IMR-90 (cell line): Measurements from ENCODE around the gene TPO. TPM values are rescaled to one million over a fixed set of nuclear protein-coding genes. Genes with fewer than 3 reads are reported as not detected.

Source experiments
- ATAC-seq: fragments of 200-7000 bp; cut with Tn5 transposase; 2 replicates; pipeline ENCODE4 v1.9.1; 2020; ENCODE audit warnings: low read depth, mild to moderate bottlenecking, moderate library complexity
- BruUV-seq: library from RNA; stranded (reverse); fragments of 400-500 nt; replicated peaks from 2 replicates; lab custom pipeline; 2021; lab: Mats Ljungman, UMichigan
- CTCF ChIA-PET: fragments of 300-600 bp; formaldehyde crosslinking; extraction: SDS; loops from one replicate; lab custom pipeline; 2021; ENCODE audit warnings: antibody characterized with exemption; lab: Yijun Ruan, JAX
- POLR2A ChIA-PET: fragments of 300-600 bp; sonication (Branson Sonifier 250); formaldehyde crosslinking; loops from one replicate; lab custom pipeline; 2022; ENCODE audit warnings: antibody characterized with exemption; ENCODE audit not compliant: unreplicated experiment; lab: Charles Lee
- DNase-seq: peaks from one replicate; pipeline ENCODE4 v3.0.0; 2013
- H2AFZ ChIP-seq: replicated peaks from 2 replicates; pipeline ENCODE3; 2013; ENCODE audit warnings: low read length, mild to moderate bottlenecking; ENCODE audit not compliant: poor library complexity
- H2AK5ac ChIP-seq: 2 replicates; pipeline ENCODE4 v1.6.1; 2013; ENCODE audit warnings: low read depth, low read length, inconsistent platforms
- H2AK9ac ChIP-seq: replicated peaks from 2 replicates; pipeline ENCODE3; 2013; ENCODE audit warnings: mild to moderate bottlenecking, low read depth, low read length, moderate library complexity; ENCODE audit not compliant: poor library complexity
- H2BK120ac ChIP-seq: 2 replicates; pipeline ENCODE4 v1.6.1; 2013; ENCODE audit warnings: low read depth, low read length, inconsistent platforms
- H2BK15ac ChIP-seq: 3 replicates; pipeline ENCODE4 v1.6.1; 2013; ENCODE audit warnings: low read depth, low read length, inconsistent platforms
- H2BK20ac ChIP-seq: 2 replicates; pipeline ENCODE4 v1.6.1; 2013; ENCODE audit warnings: low read depth, mild to moderate bottlenecking, inconsistent platforms, low read length, moderate library complexity
- H2BK5ac ChIP-seq: 2 replicates; pipeline ENCODE4 v1.6.1; 2013; ENCODE audit warnings: mild to moderate bottlenecking, low read depth, low read length, inconsistent platforms; ENCODE audit not compliant: poor library complexity, severe bottlenecking
- H3K14ac ChIP-seq: replicated peaks from 2 replicates; pipeline ENCODE4 v1.6.1; 2013; ENCODE audit warnings: low read depth, low read length, inconsistent platforms
- H3K18ac ChIP-seq: 2 replicates; pipeline ENCODE4 v1.6.1; 2013; ENCODE audit warnings: low read depth, low read length, control low read depth
- H3K23ac ChIP-seq: 2 replicates; pipeline ENCODE4 v1.6.1; 2013; ENCODE audit warnings: low read depth, low read length, inconsistent platforms
- H3K27ac ChIP-seq: 2 replicates; pipeline ENCODE4 v1.5.1; 2013; ENCODE audit warnings: mild to moderate bottlenecking, control low read depth, low read length; ENCODE audit not compliant: insufficient read depth
- H3K27me3 ChIP-seq: 2 replicates; pipeline ENCODE4 v1.6.1; 2013; ENCODE audit warnings: low read length; ENCODE audit not compliant: control insufficient read depth, insufficient read depth
- H3K36me3 ChIP-seq: 2 replicates; pipeline ENCODE4 v1.6.1; 2013; ENCODE audit warnings: low read length, mixed read lengths; ENCODE audit not compliant: control insufficient read depth, insufficient read depth
- H3K4ac ChIP-seq: 2 replicates; pipeline ENCODE4 v1.6.1; 2013; ENCODE audit warnings: low read depth, low read length, inconsistent platforms
- H3K4me1 ChIP-seq: 2 replicates; pipeline ENCODE4 v1.6.1; 2013; ENCODE audit warnings: low read length, mixed read lengths; ENCODE audit not compliant: control insufficient read depth, insufficient read depth
- H3K4me2 ChIP-seq: 2 replicates; pipeline ENCODE4 v1.6.1; 2013; ENCODE audit warnings: low read depth, mild to moderate bottlenecking, control low read depth, low read length, moderate library complexity
- H3K4me3 ChIP-seq: 2 replicates; pipeline ENCODE4 v1.5.1; 2013; ENCODE audit warnings: low read depth, mild to moderate bottlenecking, control low read depth, low read length, moderate library complexity; ENCODE audit not compliant: insufficient read depth
- H3K56ac ChIP-seq: 2 replicates; pipeline ENCODE4 v1.6.1; 2013; ENCODE audit warnings: low read length, inconsistent platforms; ENCODE audit not compliant: insufficient read depth; ENCODE audit errors: extremely low read depth
- H3K79me1 ChIP-seq, 2 experiments: 2 replicates each; pipeline ENCODE4 v1.6.1; 2013; ENCODE audit warnings: low read length in 2 of 2, inconsistent platforms in 1 of 2, low read depth in 1 of 2
- H3K9ac ChIP-seq: 2 replicates; pipeline ENCODE4 v1.6.1; 2013; ENCODE audit warnings: low read depth, low read length, control low read depth
- H3K9me1 ChIP-seq: 2 replicates; pipeline ENCODE4 v1.6.1; 2013; ENCODE audit warnings: low read length, inconsistent platforms; ENCODE audit not compliant: insufficient read depth
- H3K9me3 ChIP-seq: 2 replicates; pipeline ENCODE4 v1.6.1; 2013; ENCODE audit warnings: low read length; ENCODE audit not compliant: control insufficient read depth, insufficient read depth
- H4K20me1 ChIP-seq: 2 replicates; pipeline ENCODE4 v1.6.1; 2013; ENCODE audit warnings: low read length, inconsistent platforms; ENCODE audit not compliant: insufficient read depth
- H4K5ac ChIP-seq: 2 replicates; pipeline ENCODE4 v1.6.1; 2013; ENCODE audit warnings: mild to moderate bottlenecking, low read depth, low read length, control low read depth
- H4K8ac ChIP-seq, 2 experiments: 2 replicates each; pipeline ENCODE4 v1.6.1; 2013; ENCODE audit warnings: low read depth in 2 of 2, low read length in 2 of 2, control low read depth in 1 of 2, inconsistent platforms in 1 of 2
- H4K91ac ChIP-seq: 2 replicates; pipeline ENCODE4 v1.6.1; 2013; ENCODE audit warnings: low read depth, low read length, inconsistent platforms; ENCODE audit not compliant: insufficient read depth
- BHLHE40 ChIP-seq: fragments of 150-350 bp; IDR thresholded peaks from 2 replicates; pipeline ENCODE4 v1.6.1; 2016; ENCODE audit warnings: mild to moderate bottlenecking, low read depth, low read length
- CEBPB ChIP-seq: IDR thresholded peaks from 2 replicates; pipeline ENCODE4 v1.6.1; 2012; ENCODE audit warnings: low read depth, low read length, improper control_type of control experiment
- CHD1 ChIP-seq: IDR thresholded peaks from 2 replicates; pipeline ENCODE4 v1.6.1; 2012; ENCODE audit warnings: low read depth, low read length, improper control_type of control experiment
- ELK1 ChIP-seq: fragments of 150-350 bp; IDR thresholded peaks from 2 replicates; pipeline ENCODE4 v1.6.1; 2016; ENCODE audit warnings: low read depth, mild to moderate bottlenecking, low read length, moderate library complexity, borderline replicate concordance
- FOS ChIP-seq: fragments of 150-350 bp; IDR thresholded peaks from 2 replicates; pipeline ENCODE4 v1.6.1; 2016; ENCODE audit warnings: low read depth, low read length
- MAZ ChIP-seq: IDR thresholded peaks from 2 replicates; pipeline ENCODE4 v1.6.1; 2012; ENCODE audit warnings: low read depth, mild to moderate bottlenecking, low read length, improper control_type of control experiment, moderate library complexity, borderline replicate concordance
- MXI1 ChIP-seq: IDR thresholded peaks from 2 replicates; pipeline ENCODE4 v1.6.1; 2012; ENCODE audit warnings: low read depth, mild to moderate bottlenecking, low read length, moderate library complexity, borderline replicate concordance
- NFE2L2 ChIP-seq: fragments of 150-350 bp; IDR thresholded peaks from 2 replicates; pipeline ENCODE4 v1.6.1; 2016; ENCODE audit warnings: low read depth, mild to moderate bottlenecking, low read length
- POLR2A ChIP-seq: IDR thresholded peaks from 2 replicates; pipeline ENCODE4 v1.6.1; 2012; ENCODE audit warnings: mild to moderate bottlenecking, low read depth, low read length
- RAD21 ChIP-seq: IDR thresholded peaks from 2 replicates; pipeline ENCODE4 v1.6.1; 2012; ENCODE audit warnings: low read length, improper control_type of control experiment
- RCOR1 ChIP-seq: IDR thresholded peaks from 2 replicates; pipeline ENCODE4 v1.6.1; 2012; ENCODE audit warnings: mild to moderate bottlenecking, low read length, improper control_type of control experiment; ENCODE audit not compliant: insufficient replicate concordance
- RFX5 ChIP-seq: IDR thresholded peaks from 2 replicates; pipeline ENCODE4 v1.8.0; 2012; ENCODE audit warnings: low read depth, mild to moderate bottlenecking, low read length, moderate library complexity
- SMC3 ChIP-seq: fragments of 150-350 bp; IDR thresholded peaks from 2 replicates; pipeline ENCODE4 v1.6.1; 2016; ENCODE audit warnings: low read depth, mild to moderate bottlenecking, antibody characterized with exemption, low read length, moderate library complexity
- WGBS, 2 experiments: methylation state at CpG; one replicate each; pipeline versions ENCODE4 v1.1.5 to v1.1.7; 2013; ENCODE audit warnings: missing lambda C conversion rate in 2 of 2; ENCODE audit not compliant: insufficient read length in 1 of 2; ENCODE audit errors: extremely low coverage in 2 of 2; 5-methylcytosine and 5-hydroxymethylcytosine counted together
- dilution Hi-C: fragments of 300-500 bp; cut with HindIII; formaldehyde crosslinking; loops from one replicate; pipeline ENCODE4 v1.14.3; 2018; ENCODE audit warnings: low sequenced_read_pairs; ENCODE audit not compliant: unreplicated experiment
- in situ Hi-C: fragments of 300-500 bp; cut with MboI; formaldehyde crosslinking; loops from 3 replicates; pipeline ENCODE4 v1.14.3; 2019; ENCODE audit warnings: low sequenced_read_pairs, inconsistent platforms, mixed read lengths
- intact Hi-C: fragments of 100-400 bp; cut with micrococcal nuclease; formaldehyde crosslinking; loops from 2 replicates; pipeline ENCODE4 v1.10.0; 2022
- polyA plus RNA-seq, 3 experiments: library from polyadenylated mRNA; depleted of rRNA; stranded (reverse); fragments of >200 nt; gene quantifications; 2 replicates each; pipeline ENCODE4 v1.2.3, GENCODE V29; 2012; ENCODE audit warnings: low replicate concordance in 1 of 3
- total RNA-seq: library from RNA; depleted of rRNA; stranded (reverse); fragments of >200 nt; gene quantifications from 2 replicates; pipeline ENCODE4 v1.2.3, GENCODE V29; 2012
- TF ChIP-seq, protein P1 (sequence below): conservative IDR thresholded peaks from 2 replicates; pipeline ENCODE4 v1.5.1; 2012; ENCODE audit warnings: mild to moderate bottlenecking, low read depth, low read length, improper control_type of control experiment

Gene TPO
- total and polyA plus RNA-seq, 2 of the 4 experiments (the other 2 are of a cell fraction) = not detected

DNA sequence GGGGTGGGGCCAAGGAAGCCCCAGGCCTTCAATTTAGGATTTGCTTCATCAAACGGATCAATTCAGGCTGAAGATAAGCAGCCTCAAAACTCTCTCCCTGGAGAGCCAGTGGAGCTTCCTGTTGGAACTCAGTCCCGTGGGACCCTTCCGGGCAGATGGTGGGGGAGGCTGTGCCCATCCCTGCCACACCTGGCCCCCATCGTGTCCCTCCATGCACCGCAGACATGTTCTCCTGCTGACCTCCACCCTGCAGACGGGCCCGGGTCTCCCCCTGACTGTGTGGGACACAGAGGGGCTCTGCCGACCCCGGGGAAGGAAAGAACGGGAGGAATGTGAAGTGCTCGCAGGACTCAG is 144.2 kb downstream of the TPO start:
- H3K27ac ChIP-seq = no peak overlapping the region
- H3K4me1 ChIP-seq = peaks cover 9% of the 10 kb centered on the region
- intact Hi-C loops (no loop called here), dilution Hi-C loops (no loop called here), in situ Hi-C loops (no loop called here)
- no peaks in the 10 kb centered on the region for H3K79me1 ChIP-seq
- H2BK20ac ChIP-seq = no peak overlapping the region
- no peak for ATAC-seq
- H2BK5ac ChIP-seq = no peak overlapping the region
- H4K8ac ChIP-seq = no peak overlapping the region
- H3K9ac ChIP-seq = no peak overlapping the region
- no peak overlapping the region for H3K4ac ChIP-seq
- no peak overlapping the region for H2AFZ ChIP-seq
- H3K27me3 ChIP-seq = peaks cover 22% of the 10 kb centered on the region
- H2BK120ac ChIP-seq = no peak overlapping the region
- H4K91ac ChIP-seq = no peak overlapping the region
- CTCF ChIA-PET = no interaction called here
- no peaks in the 10 kb centered on the region for H3K36me3 ChIP-seq
- no TSS peak for BruUV-seq
- H3K23ac ChIP-seq = no peak overlapping the region
- no peak overlapping the region for H3K14ac ChIP-seq
- no peak overlapping the region for H3K4me3 ChIP-seq
- DNase-seq = no peak
- H3K9me3 ChIP-seq = no peaks in the 10 kb centered on the region
- H4K5ac ChIP-seq = no peak overlapping the region
- H4K20me1 ChIP-seq = 0 out of 2 replicates have a peak, but pooled peaks cover 3% of the 10 kb centered on the region
- TF ChIP-seq RAD21 = no peak
- no peak for TF ChIP-seq MXI1
- no peak for TF ChIP-seq CEBPB
- TF ChIP-seq, protein P1, sequence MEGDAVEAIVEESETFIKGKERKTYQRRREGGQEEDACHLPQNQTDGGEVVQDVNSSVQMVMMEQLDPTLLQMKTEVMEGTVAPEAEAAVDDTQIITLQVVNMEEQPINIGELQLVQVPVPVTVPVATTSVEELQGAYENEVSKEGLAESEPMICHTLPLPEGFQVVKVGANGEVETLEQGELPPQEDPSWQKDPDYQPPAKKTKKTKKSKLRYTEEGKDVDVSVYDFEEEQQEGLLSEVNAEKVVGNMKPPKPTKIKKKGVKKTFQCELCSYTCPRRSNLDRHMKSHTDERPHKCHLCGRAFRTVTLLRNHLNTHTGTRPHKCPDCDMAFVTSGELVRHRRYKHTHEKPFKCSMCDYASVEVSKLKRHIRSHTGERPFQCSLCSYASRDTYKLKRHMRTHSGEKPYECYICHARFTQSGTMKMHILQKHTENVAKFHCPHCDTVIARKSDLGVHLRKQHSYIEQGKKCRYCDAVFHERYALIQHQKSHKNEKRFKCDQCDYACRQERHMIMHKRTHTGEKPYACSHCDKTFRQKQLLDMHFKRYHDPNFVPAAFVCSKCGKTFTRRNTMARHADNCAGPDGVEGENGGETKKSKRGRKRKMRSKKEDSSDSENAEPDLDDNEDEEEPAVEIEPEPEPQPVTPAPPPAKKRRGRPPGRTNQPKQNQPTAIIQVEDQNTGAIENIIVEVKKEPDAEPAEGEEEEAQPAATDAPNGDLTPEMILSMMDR = no peak
- TF ChIP-seq RFX5 = no peak
- TF ChIP-seq ELK1 = no peak
- no peak for TF ChIP-seq BHLHE40
- TF ChIP-seq POLR2A = no peak
- no peak for TF ChIP-seq RCOR1
- no peak for TF ChIP-seq SMC3
- TF ChIP-seq CHD1 = no peak
- TF ChIP-seq MAZ = no peak
- no peak for TF ChIP-seq NFE2L2
- no peak for TF ChIP-seq FOS
- WGBS, 2 experiments = 89% methylated on average over 6 of the region's 11 CpGs; no CpG with 5 or more reads in 1 of the 2 experiments
- no peaks in the 10 kb centered on the region for H3K9me1 ChIP-seq
- no peak overlapping the region for H3K4me2 ChIP-seq
- H2AK5ac ChIP-seq = peak overlapping the region; percentile 14; the same call in 1 of the 2 replicates
- POLR2A ChIA-PET = no interaction called here
- H3K56ac ChIP-seq = no peak overlapping the region
- H2AK9ac ChIP-seq = no peak overlapping the region
- H2BK15ac ChIP-seq = no peak overlapping the region
- H3K18ac ChIP-seq = no peak overlapping the region
